SK-N-DZ (cell line): Measurements from ENCODE around the gene RCOR2.
A peak's percentile ranks its signal among the peaks of the same experiment; 100 is the strongest.

ENCODE experiments used
- DNase-seq: peaks from one replicate; pipeline ENCODE4 v3.0.0-alpha.2; 2015; ENCODE audit warnings: low spot score

RCOR2 gene

DNA sequence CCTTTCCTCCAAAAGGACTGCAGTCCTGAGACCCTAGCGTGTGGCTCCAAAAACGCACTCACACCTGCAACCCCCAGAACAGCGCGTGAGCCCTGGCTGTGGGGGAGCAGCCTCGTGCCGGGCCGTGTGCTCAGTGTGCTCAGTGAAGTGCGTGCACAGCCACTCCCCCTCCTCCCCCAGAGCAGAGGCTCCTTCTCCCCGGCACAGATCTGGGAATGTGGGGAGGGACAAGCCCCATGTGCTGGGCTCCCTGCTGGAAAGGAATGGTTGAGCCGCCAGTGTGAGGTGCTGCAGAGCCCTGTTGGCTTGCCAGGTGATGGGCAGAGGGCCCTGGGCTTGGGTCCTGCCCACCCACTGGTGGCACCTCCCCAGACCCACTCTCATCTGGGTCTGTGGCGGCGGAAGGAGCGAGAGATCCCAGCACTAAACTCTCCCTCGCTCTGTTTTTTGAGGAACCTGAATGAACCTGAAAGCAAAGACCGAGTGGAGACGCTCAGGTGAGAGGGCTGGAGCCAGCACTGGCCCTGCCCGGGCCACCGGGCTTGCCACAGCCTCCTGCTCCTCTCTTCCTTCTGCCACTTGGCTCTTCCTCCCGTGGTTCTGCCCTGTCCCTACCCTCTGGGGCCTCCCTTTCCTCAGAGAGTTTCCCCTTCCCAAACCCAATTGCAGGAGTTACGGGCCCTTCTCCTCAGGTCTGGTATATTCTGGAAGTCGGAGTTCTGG, 9.0 kb downstream of the RCOR2 start:
- DNase-seq, result no peak

DNA sequence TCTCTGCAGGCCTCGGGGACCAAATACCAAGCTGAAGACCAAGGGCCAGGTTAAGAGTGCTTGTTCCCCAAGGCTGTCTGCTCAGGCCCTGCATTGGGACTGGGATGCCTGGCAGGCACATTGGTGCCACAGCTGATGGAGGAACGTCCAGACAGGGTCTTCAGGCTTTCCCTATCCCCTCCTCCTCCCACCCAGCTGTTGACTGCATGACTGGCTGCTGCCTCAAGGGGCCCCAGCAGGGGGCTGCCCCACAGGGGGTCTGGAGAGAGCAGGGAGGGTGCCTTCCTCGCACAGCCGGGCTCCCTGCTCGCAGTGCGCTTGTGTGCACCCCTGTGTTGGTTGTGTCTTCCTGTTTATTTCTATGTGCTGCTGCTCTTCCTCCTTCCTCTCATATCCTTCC, 9.9 kb downstream of the RCOR2 start:
- peak; percentile 67 for DNase-seq

DNA sequence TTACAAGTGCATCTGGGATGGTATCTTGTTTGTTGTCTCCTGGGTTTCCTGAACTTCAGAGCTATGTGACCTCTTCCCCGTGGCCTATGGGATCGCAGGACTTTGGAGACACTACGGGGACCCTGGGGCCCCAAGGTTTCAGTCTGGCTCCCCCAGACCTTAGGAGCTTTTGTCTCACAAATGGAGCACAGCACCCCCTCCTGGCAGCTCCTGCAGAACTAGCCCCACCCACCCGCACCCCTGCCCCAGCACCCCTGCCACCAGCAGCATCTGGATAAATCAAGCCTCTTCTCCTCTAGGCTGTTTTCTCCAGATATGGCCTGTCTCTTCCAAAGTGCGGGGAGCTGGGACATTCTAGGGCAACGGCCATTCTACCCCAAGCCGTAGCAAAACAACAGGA, 10.4 kb downstream of the RCOR2 start:
- no peak for DNase-seq

DNA sequence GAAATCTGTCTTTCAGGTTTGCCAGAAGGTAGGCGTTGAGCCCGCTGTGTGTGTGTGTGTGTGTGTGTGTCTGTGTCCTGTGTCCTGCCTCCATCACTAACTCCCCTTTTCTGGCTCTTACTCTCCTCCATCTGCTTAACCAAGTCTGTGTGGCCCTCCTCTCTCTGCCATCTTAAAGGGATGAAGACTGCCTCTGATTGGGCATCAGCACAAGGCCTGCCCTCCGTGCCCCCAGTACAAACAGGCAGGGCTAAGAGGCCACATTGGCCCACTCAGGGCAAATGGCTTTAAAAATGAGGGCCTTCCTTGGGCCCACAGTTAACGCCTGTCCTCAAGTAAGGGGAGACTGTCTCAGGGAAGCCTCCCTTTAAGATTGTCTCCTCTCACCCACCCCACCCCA, 10.9 kb downstream of the RCOR2 start:
- DNase-seq, result no peak

DNA sequence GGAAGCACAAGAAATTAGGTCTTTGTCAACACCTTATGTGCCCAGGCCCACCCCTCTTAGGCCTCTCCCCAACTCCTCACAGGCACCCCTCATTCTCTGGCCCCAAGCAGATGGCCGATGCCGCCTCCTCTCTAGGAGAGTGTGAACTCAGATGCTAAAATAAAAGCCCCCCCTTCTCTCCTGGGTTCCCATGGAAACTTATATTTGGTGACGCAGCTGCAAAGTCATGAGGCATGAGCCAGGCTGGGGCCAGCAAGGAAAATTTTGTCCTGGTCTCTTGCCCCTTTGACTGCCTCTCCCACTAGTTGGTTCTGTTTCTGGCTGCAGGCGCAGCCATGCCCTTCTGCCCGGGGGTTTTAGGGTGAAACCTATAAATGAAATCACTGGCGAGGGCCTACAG, 11.8 kb downstream of the RCOR2 start:
- DNase-seq, result no peak

DNA sequence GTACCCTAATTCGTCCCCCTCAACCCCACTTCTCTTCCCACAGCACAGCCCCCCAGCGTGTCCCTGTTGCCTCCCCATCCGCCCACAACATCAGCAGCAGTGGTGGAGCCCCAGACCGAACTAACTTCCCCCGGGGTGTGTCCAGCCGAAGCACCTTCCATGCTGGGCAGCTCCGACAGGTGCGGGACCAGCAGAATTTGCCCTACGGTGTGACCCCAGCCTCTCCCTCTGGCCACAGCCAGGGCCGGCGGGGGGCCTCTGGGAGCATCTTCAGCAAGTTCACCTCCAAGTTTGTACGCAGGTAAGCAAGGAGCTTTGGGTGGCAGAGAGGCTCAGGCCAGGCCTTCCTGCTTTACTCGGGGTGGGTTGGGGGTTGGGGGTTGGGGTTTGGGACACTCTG, 12.2 kb downstream of the RCOR2 start:
- DNase-seq, result no peak

DNA sequence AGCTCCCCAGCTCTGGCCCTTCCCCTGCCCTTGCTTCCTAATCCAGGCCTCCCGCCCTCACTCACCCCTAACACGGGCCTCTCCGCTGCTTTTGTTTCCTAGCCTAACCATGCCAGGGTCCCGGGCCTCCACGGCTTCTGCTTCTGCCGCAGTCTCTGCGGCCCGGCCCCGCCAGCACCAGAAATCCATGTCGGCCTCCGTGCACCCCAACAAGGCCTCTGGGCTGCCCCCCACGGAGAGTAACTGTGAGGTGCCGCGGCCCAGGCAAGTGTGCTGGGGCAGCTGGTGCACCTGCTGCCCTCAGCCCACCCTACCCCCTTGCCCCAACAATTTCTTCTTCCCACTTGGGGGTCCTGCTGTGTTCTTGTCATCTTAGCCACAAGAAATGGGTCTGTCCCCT, 13.1 kb downstream of the RCOR2 start:
- no peak for DNase-seq

DNA sequence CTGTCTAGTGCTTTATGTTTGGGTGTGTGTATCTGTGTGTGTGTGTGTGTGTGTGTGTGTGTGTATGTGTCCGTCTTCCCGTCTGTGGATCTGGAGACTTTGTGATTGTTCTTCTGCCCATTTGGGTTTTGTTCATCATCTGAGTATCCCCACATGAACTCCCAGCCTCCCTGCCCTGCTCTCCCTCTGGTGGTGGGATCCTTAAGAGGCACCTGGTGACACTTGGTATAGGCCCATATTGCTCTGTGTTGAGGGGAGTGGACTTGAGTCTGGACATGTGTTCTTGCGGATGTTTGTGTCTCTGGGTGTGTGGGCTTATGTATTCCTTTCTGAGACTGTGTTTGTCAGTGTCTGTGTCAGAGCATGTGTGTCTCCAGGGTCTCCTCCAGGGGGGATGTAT, 15.3 kb downstream of the RCOR2 start:
- no peak for DNase-seq

DNA sequence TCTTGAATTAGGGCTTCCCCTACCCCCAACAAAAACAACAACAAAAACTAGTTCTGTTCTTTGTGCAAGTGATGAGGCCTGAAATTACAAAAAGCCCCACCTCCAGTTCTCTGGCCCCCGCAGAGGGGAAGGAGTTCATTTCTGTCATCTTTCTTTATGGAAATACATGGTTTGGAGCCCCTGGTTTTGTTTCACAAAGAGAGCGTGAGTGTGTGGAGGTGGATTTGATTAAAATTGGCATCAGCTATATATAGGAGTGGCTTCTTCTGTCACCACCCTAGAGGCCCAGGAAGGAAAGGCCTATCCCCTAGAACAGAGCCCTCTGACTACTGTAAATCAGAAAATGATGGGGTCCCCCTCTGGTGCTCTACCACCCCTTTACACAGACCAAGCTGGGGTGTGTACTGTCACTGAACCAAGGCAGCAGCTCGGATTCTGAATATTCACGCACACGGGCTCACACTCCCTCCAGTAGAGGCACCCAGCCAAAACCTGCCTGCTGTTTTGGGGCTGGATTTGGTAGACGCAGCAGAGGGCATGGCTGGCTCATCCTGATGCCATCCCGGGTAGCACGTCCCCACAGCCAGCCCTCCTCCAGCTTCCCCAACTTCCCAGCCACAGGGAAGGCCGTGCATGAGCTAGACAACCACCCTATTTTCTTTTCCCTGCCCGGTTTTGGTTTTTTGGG, 19.4 kb downstream of the RCOR2 start:
- no peak for DNase-seq

DNA sequence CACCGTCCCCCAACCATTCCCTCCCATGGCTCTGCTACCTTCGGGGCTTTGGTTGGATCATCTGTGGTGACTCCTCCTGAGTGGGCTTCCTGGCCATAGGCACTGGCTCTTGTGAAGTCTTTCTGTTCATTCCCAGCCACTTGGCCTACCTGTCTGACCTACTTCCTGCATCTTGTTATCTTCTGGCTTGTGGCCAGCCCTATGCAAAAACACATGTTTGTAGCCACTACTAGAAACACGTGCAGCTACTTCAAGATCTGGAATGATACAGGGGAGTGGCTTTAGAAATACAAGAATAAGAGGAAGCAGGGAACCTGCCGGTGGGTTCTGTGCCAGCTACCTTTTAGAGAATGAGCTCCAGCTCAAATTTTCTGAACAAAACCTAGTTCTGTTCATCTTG, 20.9 kb downstream of the RCOR2 start:
- no peak for DNase-seq

DNA sequence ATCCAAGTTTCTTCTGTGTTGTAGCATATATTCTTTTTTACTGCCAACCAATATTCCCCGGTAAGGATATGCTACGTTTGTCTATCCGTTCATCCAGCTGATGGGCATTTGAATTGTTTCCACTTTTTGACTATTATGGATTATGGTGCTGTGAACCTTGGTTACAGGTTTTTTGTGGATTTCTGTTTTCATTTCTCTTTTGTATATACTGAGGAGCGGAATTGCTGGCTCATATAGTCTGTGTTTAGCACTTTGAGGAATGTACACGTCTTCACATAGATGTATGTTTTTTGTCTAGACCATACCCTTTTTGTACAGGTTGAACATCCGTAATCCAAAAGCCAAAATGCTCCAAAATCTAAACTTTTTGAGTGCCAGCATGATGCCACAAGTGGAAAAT, 23.6 kb downstream of the RCOR2 start:
- DNase-seq, result no peak

DNA sequence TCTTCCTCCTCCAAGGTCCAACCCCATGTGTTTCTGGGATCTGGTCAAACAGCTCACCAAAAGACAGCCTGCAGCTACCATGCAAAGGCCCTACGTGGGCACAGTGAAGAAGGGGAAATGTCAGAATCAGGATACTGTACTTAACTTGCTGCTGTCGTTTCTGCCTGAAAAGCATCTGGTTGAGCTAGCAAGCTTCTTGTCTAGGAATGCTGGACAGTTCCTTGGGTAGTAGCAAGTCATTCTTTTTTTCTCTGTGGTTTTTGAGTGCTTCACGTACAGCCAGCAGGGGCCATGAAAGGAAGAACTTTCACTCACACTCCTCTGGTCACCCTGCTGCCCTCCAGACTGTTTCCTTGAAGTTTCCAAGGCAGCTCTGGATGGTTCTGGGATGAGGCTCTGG, 24.7 kb downstream of the RCOR2 start:
- no peak for DNase-seq

DNA sequence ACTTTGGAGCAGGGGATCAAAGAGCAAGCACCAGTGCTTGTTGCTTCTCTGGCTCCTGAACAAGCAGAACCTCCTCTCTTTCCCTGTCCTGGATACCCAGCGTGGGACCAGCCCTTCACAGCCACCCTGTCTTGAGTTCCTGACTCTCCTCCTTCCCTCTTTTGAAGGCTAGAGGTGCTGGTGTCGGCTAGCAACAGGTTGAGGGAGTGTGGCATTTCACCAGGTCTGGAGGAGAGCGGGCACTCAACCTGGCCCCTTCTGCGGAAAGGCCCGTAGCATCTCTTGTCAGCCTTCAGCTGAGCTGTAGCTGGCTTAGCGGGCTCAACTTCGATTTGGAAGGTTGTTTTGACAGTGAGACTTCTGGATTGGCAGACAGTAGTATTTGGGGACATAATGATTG, 26.6 kb downstream of the RCOR2 start:
- no peak for DNase-seq

DNA sequence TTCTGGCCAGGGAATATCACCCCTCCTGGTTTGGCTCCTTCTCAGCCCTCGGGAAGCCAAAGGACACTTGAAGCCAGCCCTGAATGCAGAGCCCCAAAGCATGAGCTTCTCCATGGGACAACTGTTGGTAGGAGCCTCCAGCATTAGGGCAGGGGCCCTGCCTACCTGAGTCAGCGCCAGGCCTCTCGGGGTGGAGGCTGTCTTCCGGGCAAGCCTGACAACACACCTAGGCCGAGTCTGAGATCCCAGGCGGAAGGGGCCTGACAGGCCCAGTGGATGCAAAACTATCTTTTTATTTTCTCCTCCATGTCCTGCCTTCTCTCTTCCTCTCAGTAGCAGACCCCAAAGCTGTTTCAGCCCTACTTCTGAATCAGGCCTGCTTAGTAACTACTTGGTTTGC, 27.6 kb downstream of the RCOR2 start:
- DNase-seq, result no peak

DNA sequence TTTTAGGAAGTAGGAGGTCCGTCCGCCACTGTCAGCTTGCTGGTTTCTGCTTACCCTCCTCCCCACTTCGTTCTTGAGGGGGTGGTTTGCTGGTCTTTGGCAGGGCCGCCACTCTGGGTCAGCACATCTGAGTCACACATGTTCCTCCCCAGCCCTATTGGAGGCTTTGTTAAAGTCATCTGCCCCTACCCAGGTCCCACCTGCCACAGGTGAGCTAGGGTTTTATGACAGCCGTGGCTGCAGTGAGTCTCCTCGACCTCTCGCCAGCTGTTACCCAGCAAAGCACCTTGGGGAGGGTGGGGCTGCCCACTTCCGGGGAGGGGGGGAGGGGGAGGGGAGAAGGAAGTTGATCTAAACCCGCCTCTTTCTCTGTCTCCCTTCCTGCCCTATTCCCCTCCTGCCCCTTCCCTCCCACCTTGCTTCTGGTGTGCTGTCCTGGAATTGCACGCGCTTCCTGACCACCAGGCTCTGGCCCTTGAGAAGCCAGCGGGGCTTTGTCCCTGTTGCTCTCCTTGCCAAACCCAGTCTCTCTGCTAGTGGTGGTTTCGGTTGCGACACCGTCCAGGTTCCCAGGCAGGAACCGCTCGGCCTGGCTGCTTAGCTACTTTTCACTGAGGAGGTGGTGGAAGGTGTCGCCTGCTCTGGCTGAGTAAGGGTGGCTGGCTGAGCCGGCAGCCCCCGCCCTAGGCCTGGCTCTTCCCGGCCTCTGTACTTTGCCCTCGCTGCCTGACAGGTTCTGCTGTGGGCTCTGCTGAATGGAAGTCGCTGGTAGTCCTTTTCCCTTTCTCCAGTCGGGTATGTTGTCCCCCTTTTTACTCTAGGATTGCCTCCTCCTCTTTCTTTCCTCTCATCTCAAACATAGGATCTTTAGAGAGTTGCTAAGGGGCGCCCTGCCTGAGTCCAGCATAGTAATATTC, 28.5 kb downstream of the RCOR2 start:
- no peak for DNase-seq

DNA sequence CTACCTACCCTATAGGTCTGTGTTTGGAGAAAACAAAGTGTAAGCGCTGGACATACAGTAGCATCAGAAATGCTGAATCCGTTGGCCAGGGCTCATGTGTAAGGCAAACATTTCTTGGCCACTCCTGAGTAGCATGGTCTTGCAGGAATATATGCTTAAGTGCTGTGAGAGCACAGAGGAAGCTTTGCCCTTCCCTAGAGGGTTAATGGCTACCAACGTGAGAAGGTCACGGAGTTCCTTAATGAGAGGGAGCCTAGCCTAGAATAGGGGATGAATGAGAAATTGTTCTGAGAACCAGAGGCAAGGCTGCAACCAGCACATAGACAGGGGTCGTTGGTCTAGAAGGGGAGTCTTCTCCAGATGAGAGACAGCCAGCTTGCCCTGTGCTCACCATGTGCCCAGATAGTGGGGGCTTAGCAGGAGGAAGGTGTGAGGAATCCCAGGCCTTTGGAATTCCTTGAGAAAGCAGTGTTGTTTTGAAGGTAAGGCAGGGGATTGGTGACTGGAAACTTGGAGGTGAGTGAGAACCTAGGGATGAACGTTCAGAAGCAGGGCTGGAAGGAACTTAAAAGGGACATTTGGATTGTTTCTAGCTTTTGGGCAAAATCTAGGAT, 29.5 kb downstream of the RCOR2 start:
- DNase-seq, result no peak

DNA sequence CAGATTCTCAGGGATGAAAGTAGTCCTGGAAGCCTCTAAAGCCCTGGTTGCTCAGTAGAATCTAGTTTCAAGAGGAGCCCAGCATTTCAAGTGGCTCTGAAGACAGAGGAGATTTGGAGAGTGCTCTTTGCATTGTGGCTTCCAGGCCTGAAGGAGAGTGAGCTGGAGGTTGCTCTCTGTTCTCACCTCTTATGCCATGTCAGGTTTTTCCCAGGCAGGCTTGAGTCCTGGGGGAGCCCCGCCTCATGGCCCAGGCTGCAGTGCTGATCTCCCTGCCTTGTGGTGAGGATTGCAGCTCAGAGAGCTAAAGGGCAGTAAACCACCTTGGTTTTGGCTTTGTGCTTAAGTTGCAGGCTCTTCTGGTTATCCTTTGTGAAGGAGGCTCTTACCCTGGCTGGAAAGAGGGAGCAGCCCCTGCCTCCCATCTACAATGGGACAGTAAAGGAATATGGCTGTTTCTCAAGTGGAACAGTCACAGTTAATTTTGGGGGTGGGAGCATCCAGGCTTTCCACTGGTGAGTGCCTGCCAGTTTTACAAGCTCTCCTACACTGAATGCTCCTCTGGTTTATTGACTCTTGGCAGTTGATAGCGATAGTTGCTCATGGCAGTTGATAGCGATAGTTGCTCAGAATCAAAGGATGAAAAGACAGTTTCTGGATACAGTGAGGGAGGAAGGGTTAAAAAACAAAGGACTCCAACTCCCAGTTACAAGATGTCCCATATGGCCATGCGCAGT, 32.6 kb downstream of the RCOR2 start:
- DNase-seq, result no peak

DNA sequence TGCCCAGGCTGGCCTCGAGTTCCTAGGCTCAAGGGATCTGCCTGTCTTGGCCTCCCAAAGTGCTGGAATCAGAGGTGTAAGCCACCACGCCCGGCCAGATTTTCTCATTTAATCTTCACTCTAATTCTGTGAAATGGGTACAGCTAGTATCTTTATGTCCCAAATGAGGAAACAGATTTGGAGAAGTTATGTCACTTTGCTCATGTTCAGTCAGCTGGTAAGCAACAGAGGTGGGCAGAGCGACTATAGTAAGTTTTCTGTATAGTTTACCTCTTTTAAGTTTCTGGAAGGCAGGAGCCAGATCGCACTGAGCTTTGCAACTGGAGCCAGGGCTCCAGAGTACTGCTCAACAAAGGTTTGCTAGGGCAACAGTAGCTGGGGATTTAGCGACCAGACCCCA, 33.2 kb downstream of the RCOR2 start:
- DNase-seq, result no peak

DNA sequence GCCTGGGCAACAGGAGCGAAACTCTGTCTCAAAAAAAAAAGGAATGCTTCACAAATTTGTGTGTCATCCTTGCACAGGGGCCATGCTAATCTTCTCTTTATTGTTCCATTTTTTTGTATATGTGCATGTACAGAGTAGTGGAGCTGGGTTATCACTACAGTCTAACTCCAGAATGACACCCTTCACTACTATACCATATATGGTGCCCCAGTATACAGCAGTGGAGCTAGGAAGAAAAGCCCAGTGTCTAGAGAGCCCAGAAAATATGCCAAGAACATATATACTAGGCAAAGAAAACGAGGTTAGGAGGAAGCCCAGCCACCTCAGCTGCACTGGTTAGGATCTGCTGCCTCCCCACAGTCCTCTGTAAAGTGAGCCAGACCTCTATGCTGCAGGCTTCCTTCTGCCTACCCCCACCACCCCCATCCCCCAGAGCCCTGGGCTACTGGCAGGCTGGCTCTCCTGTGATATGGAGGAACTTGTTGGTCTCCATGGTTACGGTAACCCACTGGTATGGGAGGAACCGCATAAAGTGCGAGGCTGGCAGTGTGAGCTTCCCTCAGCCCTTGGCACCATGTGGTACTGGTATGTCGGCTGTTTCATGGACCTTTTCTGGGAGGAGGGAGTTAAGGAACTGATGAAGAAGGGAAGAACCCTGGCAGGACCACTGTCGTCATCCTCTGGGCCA, 34.3 kb downstream of the RCOR2 start:
- no peak for DNase-seq

DNA sequence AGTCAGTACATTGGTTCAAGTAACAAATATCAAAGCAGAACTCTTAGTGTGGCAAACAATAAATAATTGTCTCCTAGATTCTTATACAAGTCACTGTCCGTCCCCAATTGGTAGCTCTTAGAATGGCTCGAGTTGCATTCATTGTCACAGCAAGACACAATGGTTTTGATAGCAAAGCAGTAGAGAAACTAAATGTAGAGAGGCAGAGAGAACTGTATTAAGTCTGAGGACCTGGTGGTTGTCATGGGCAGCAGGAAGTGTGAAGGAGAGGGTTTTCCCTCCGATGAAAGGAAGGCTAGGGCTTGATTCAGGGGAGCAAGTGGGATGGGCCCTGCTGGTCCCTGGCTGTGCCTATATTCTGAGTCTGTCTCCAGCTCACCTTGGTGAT, 36.6 kb downstream of the RCOR2 start:
- no peak for DNase-seq
